Measurements from ENCODE around the gene NMBR.

DNA sequence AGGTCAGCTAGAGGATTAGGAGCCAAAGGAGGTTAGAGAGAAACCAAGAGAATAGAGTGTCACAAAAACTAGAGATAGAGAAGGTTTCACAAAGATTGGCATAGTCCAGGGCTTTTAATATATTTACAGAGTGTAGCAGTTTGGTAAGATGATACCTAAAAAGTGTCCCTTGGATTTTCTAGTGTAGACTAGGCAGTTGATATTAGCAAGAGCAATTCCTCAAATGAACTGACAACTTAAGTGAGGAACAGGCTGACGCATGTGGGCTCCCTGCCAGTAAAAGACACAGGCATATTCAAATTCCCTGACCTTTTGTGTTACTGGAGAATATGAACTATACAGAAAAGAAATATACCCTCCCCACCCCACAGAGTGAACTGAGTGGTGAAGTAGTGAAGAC lies 40.3 kb upstream of the NMBR start:
- TF ChIP-seq POLR2A (IDR thresholded peaks at IDR 0.05; ENCODE audit: borderline replicate concordance, extremely low read depth, insufficient read depth, insufficient read length), result no peak
- TF ChIP-seq, protein P1, sequence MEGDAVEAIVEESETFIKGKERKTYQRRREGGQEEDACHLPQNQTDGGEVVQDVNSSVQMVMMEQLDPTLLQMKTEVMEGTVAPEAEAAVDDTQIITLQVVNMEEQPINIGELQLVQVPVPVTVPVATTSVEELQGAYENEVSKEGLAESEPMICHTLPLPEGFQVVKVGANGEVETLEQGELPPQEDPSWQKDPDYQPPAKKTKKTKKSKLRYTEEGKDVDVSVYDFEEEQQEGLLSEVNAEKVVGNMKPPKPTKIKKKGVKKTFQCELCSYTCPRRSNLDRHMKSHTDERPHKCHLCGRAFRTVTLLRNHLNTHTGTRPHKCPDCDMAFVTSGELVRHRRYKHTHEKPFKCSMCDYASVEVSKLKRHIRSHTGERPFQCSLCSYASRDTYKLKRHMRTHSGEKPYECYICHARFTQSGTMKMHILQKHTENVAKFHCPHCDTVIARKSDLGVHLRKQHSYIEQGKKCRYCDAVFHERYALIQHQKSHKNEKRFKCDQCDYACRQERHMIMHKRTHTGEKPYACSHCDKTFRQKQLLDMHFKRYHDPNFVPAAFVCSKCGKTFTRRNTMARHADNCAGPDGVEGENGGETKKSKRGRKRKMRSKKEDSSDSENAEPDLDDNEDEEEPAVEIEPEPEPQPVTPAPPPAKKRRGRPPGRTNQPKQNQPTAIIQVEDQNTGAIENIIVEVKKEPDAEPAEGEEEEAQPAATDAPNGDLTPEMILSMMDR (IDR thresholded peaks at IDR 0.05 in 2 of 3, conservative IDR thresholded peaks at IDR 0.05 in 1 of 3; ENCODE audit: borderline replicate concordance in 1 of 3, insufficient read depth in 1 of 3, low read depth in 2 of 3, low read length in 2 of 3), result no peak
- TF ChIP-seq, protein P2, sequence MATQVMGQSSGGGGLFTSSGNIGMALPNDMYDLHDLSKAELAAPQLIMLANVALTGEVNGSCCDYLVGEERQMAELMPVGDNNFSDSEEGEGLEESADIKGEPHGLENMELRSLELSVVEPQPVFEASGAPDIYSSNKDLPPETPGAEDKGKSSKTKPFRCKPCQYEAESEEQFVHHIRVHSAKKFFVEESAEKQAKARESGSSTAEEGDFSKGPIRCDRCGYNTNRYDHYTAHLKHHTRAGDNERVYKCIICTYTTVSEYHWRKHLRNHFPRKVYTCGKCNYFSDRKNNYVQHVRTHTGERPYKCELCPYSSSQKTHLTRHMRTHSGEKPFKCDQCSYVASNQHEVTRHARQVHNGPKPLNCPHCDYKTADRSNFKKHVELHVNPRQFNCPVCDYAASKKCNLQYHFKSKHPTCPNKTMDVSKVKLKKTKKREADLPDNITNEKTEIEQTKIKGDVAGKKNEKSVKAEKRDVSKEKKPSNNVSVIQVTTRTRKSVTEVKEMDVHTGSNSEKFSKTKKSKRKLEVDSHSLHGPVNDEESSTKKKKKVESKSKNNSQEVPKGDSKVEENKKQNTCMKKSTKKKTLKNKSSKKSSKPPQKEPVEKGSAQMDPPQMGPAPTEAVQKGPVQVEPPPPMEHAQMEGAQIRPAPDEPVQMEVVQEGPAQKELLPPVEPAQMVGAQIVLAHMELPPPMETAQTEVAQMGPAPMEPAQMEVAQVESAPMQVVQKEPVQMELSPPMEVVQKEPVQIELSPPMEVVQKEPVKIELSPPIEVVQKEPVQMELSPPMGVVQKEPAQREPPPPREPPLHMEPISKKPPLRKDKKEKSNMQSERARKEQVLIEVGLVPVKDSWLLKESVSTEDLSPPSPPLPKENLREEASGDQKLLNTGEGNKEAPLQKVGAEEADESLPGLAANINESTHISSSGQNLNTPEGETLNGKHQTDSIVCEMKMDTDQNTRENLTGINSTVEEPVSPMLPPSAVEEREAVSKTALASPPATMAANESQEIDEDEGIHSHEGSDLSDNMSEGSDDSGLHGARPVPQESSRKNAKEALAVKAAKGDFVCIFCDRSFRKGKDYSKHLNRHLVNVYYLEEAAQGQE (IDR thresholded peaks at IDR 0.05; ENCODE audit: low read depth), result no peak
- TF ChIP-seq SIN3A (IDR thresholded peaks at IDR 0.05; ENCODE audit: low read depth), result no peak

Data from HCT116 (cell line).